Astrocyte (in vitro differentiated cells and primary cell): ENCODE measurements around the gene TTC23L. TPM values are rescaled to one million over a fixed set of nuclear protein-coding genes. Genes with fewer than 3 reads are reported as not detected.

Source experiments
- DNase-seq: peaks from one replicate; pipeline ENCODE4 v3.0.0-alpha.2; 2010; ENCODE audit warnings: low read depth
- FAIRE-seq: peaks from 2 replicates; lab custom pipeline; 2011; peaks lifted over from hg19 to GRCh38; lab: Jason Lieb, UNC
- H2AFZ ChIP-seq: 2 replicates; pipeline ENCODE4 v1.6.0; 2012; ENCODE audit warnings: low read depth, low read length, inconsistent platforms
- H3K27ac ChIP-seq: 2 replicates; pipeline ENCODE4 v1.5.1; 2011; ENCODE audit warnings: low read depth, low read length, inconsistent platforms
- H3K27me3 ChIP-seq: 2 replicates; pipeline ENCODE4 v1.6.0; 2011; ENCODE audit warnings: low read length, inconsistent platforms; ENCODE audit not compliant: insufficient read depth
- H3K36me3 ChIP-seq: 2 replicates; pipeline ENCODE4 v1.5.1; 2011; ENCODE audit warnings: low read length, inconsistent platforms; ENCODE audit not compliant: insufficient read depth
- H3K4me1 ChIP-seq: 2 replicates; pipeline ENCODE4 v1.5.1; 2011; ENCODE audit warnings: low read length, inconsistent platforms; ENCODE audit not compliant: insufficient read depth
- H3K4me2 ChIP-seq: 2 replicates; pipeline ENCODE4 v1.6.0; 2012; ENCODE audit warnings: low read length, inconsistent platforms
- H3K4me3 ChIP-seq: 2 replicates; pipeline ENCODE4 v1.5.1; 2011; ENCODE audit warnings: low read depth, mild to moderate bottlenecking, low read length, inconsistent platforms; ENCODE audit not compliant: insufficient read depth
- H3K79me2 ChIP-seq: 2 replicates; pipeline ENCODE4 v1.6.0; 2012; ENCODE audit warnings: mild to moderate bottlenecking, low read length, inconsistent platforms; ENCODE audit not compliant: insufficient read depth
- H3K9ac ChIP-seq: 2 replicates; pipeline ENCODE4 v1.6.0; 2012; ENCODE audit warnings: mild to moderate bottlenecking, low read length, inconsistent platforms
- H3K9me3 ChIP-seq: 2 replicates; pipeline ENCODE4 v1.5.1; 2012; ENCODE audit warnings: low read depth, mild to moderate bottlenecking, low read length, inconsistent platforms; ENCODE audit not compliant: insufficient read depth
- H4K20me1 ChIP-seq: 2 replicates; pipeline ENCODE4 v1.6.0; 2012; ENCODE audit warnings: low read length, inconsistent platforms; ENCODE audit not compliant: insufficient read depth
- H3K27ac Mint-ChIP-seq: one replicate; pipeline ENCODE4 v1.8.0; 2021; ENCODE audit warnings: mild to moderate bottlenecking, mixed read lengths; ENCODE audit not compliant: unreplicated experiment
- H3K27me3 Mint-ChIP-seq: one replicate; pipeline ENCODE4 v1.8.0; 2021; ENCODE audit warnings: low read depth, mixed read lengths; ENCODE audit not compliant: unreplicated experiment
- H3K36me3 Mint-ChIP-seq: one replicate; pipeline ENCODE4 v1.8.0; 2021; ENCODE audit warnings: low read depth, mixed read lengths; ENCODE audit not compliant: unreplicated experiment
- H3K4me1 Mint-ChIP-seq: one replicate; pipeline ENCODE4 v1.8.0; 2021; ENCODE audit warnings: low read depth, mixed read lengths; ENCODE audit not compliant: unreplicated experiment
- H3K4me3 Mint-ChIP-seq: one replicate; pipeline ENCODE4 v1.8.0; 2021; ENCODE audit warnings: mild to moderate bottlenecking, moderate library complexity, mixed read lengths; ENCODE audit not compliant: unreplicated experiment
- H3K9me3 Mint-ChIP-seq: one replicate; pipeline ENCODE4 v1.8.0; 2021; ENCODE audit warnings: mild to moderate bottlenecking, mixed read lengths; ENCODE audit not compliant: unreplicated experiment
- CTCF ChIP-seq: IDR thresholded peaks from 2 replicates; pipeline ENCODE4 v1.5.1; 2011; ENCODE audit warnings: low read depth, mild to moderate bottlenecking, inconsistent platforms, low read length, moderate library complexity; ENCODE audit not compliant: insufficient read depth
- EZH2 ChIP-seq: IDR thresholded peaks from 2 replicates; pipeline ENCODE4 v1.6.1; 2012; ENCODE audit warnings: mild to moderate bottlenecking, low read length, inconsistent platforms; ENCODE audit not compliant: insufficient read depth
- total RNA-seq: library from RNA; stranded (reverse); gene quantifications from 2 replicates; pipeline ENCODE4 v1.2.1, GENCODE V29; 2021

Gene TTC23L
- total RNA-seq, 1 donor from 2014 or later = 0.16 TPM

GRCh38 chr5:34944460-34945047 is 105.6 kb downstream of the TTC23L start:
- Mint-ChIP-seq H3K27ac (peak overlapping the region; percentile 30), H3K4me1 (no peaks in the 10 kb centered on the region), H3K36me3 (peaks cover 10% of the 10 kb centered on the region), H3K9me3 (no peaks in the 10 kb centered on the region), H3K4me3 (no peak overlapping the region), H3K27me3 (no peaks in the 10 kb centered on the region)
- DNase-seq (no peak), FAIRE-seq (no peak)
- H3K4me1 ChIP-seq = no peaks in the 10 kb centered on the region
- no peaks in the 10 kb centered on the region for H3K79me2 ChIP-seq
- H4K20me1 ChIP-seq = no peaks in the 10 kb centered on the region
- no peak overlapping the region for H3K4me3 ChIP-seq
- H3K27me3 ChIP-seq = no peaks in the 10 kb centered on the region
- peaks cover 52% of the 10 kb centered on the region for H3K36me3 ChIP-seq
- TF ChIP-seq EZH2 = no peak
- no peak for TF ChIP-seq CTCF
- no peak overlapping the region for H3K4me2 ChIP-seq
- H3K9ac ChIP-seq = no peak overlapping the region
- H3K27ac ChIP-seq = no peak overlapping the region
- H2AFZ ChIP-seq = no peak overlapping the region
- no peaks in the 10 kb centered on the region for H3K9me3 ChIP-seq

Other genes starting within 250 kb of the TTC23L start
- gene RAI14, start 182.8 kb upstream of the TTC23L start, total RNA-seq = 307 and 315 TPM in 2 replicates
- gene RAD1, start 76.3 kb downstream of the TTC23L start, total RNA-seq = 19.7 and 20.2 TPM in 2 replicates
- gene BRIX1, start 76.5 kb downstream of the TTC23L start, total RNA-seq = 27.3 and 28.6 TPM in 2 replicates
- 58.9 and 66.4 TPM in 2 replicates for gene DNAJC21, start 90.4 kb downstream of the TTC23L start, total RNA-seq
- not detected in 2 replicates for gene AGXT2, start 208.8 kb downstream of the TTC23L start, total RNA-seq